ENCODE data around the gene IGFBP5.
A peak's percentile ranks its signal among the peaks of the same experiment; 100 is the strongest.

Gene IGFBP5

GRCh38 chr2:216695401-216695821 lies at the start of gene IGFBP5:
IGFBP5 (minus strand) TSS chr2:216695549; CDS start chr2:216694775, 774 bp downstream.
- Mint-ChIP-seq H3K36me3 (no peaks in the 10 kb centered on the region), H3K4me3 (peak within 1 kb of the TSS; percentile 73), H3K9me3 (no peaks in the 10 kb centered on the region), H3K4me1 (peaks cover 25% of the 10 kb centered on the region), H3K27ac (no peak within 1 kb of the TSS)
- ATAC-seq (no peak), DNase-seq (ENCODE audit: low spot score in 2 of 2) (no peak)

- H3K4me1 Mint-ChIP-seq, result no peaks in the 10 kb centered on the region
- DNase-seq (ENCODE audit: low spot score in 2 of 2) (no peak), ATAC-seq (no peak)
- H3K36me3 Mint-ChIP-seq, result no peaks in the 10 kb centered on the region
- no peak overlapping the region for H3K27ac Mint-ChIP-seq
- no peaks in the 10 kb centered on the region for H3K9me3 Mint-ChIP-seq
- H3K4me3 Mint-ChIP-seq, result no peak overlapping the region
Observed at GRCh38 chr2:216743781-216744180, 48.4 kb upstream of the IGFBP5 start.

GRCh38 chr2:216742411-216742810 lies 47.1 kb upstream of the IGFBP5 start:
- ATAC-seq, result no peak
- Mint-ChIP-seq H3K27ac (no peak overlapping the region), H3K4me1 (no peaks in the 10 kb centered on the region)

GRCh38 chr2:216741223-216741593 lies 45.9 kb upstream of the IGFBP5 start:
- no peak for ATAC-seq
- Mint-ChIP-seq H3K27ac (no peak overlapping the region), H3K36me3 (no peaks in the 10 kb centered on the region), H3K4me3 (no peak overlapping the region), H3K4me1 (no peaks in the 10 kb centered on the region), H3K9me3 (no peaks in the 10 kb centered on the region)
- DNase-seq (ENCODE audit: low spot score in 2 of 2), result no peak

More at GRCh38 chr2:216742411-216742810, 47.1 kb upstream of the IGFBP5 start:
- Mint-ChIP-seq H3K36me3 (no peaks in the 10 kb centered on the region), H3K9me3 (no peaks in the 10 kb centered on the region), H3K4me3 (no peak overlapping the region)
- DNase-seq (ENCODE audit: low spot score in 2 of 2), result no peak

GRCh38 chr2:216740557-216741222 lies 45.3 kb upstream of the IGFBP5 start:
- ATAC-seq, result no peak

GRCh38 chr2:216739035-216739434 lies 43.7 kb upstream of the IGFBP5 start:
- H3K4me1 Mint-ChIP-seq, result no peaks in the 10 kb centered on the region
- H3K4me3 Mint-ChIP-seq, result no peak overlapping the region
- no peaks in the 10 kb centered on the region for H3K9me3 Mint-ChIP-seq
- H3K27ac Mint-ChIP-seq, result no peak overlapping the region
- no peak for ATAC-seq
- DNase-seq (ENCODE audit: low spot score in 2 of 2), result no peak
- no peaks in the 10 kb centered on the region for H3K36me3 Mint-ChIP-seq

More at GRCh38 chr2:216740557-216741222, 45.3 kb upstream of the IGFBP5 start:
- Mint-ChIP-seq H3K4me3 (no peak overlapping the region), H3K27ac (no peak overlapping the region), H3K4me1 (no peaks in the 10 kb centered on the region), H3K36me3 (no peaks in the 10 kb centered on the region), H3K9me3 (no peaks in the 10 kb centered on the region)
- no peak for DNase-seq (ENCODE audit: low spot score in 2 of 2)

- Mint-ChIP-seq H3K27ac (no peak overlapping the region), H3K4me1 (no peaks in the 10 kb centered on the region), H3K4me3 (no peak overlapping the region), H3K9me3 (no peaks in the 10 kb centered on the region), H3K36me3 (no peaks in the 10 kb centered on the region)
- no peak for ATAC-seq
- DNase-seq (ENCODE audit: low spot score in 2 of 2), result no peak
Observed at GRCh38 chr2:216737676-216738075, 42.3 kb upstream of the IGFBP5 start.

GRCh38 chr2:216736326-216736725 lies 41.0 kb upstream of the IGFBP5 start:
- Mint-ChIP-seq H3K4me3 (no peak overlapping the region), H3K4me1 (no peaks in the 10 kb centered on the region), H3K27ac (no peak overlapping the region), H3K36me3 (no peaks in the 10 kb centered on the region), H3K9me3 (no peaks in the 10 kb centered on the region)
- ATAC-seq (no peak), DNase-seq (ENCODE audit: low spot score in 2 of 2) (no peak)

- H3K36me3 Mint-ChIP-seq, result no peaks in the 10 kb centered on the region
- H3K4me1 Mint-ChIP-seq, result no peaks in the 10 kb centered on the region
- no peak for ATAC-seq
- no peak overlapping the region for H3K4me3 Mint-ChIP-seq
- no peaks in the 10 kb centered on the region for H3K9me3 Mint-ChIP-seq
- no peak overlapping the region for H3K27ac Mint-ChIP-seq
- DNase-seq (ENCODE audit: low spot score in 2 of 2), result no peak
Observed at GRCh38 chr2:216735668-216736067, 40.3 kb upstream of the IGFBP5 start.

GRCh38 chr2:216735086-216735485 lies 39.7 kb upstream of the IGFBP5 start:
- H3K9me3 Mint-ChIP-seq, result no peaks in the 10 kb centered on the region
- H3K4me1 Mint-ChIP-seq, result no peaks in the 10 kb centered on the region
- H3K27ac Mint-ChIP-seq, result no peak overlapping the region
- H3K4me3 Mint-ChIP-seq, result no peak overlapping the region
- no peak for DNase-seq (ENCODE audit: low spot score in 2 of 2)
- no peak for ATAC-seq
- H3K36me3 Mint-ChIP-seq, result no peaks in the 10 kb centered on the region

GRCh38 chr2:216733046-216733445 lies 37.7 kb upstream of the IGFBP5 start:
- Mint-ChIP-seq H3K9me3 (no peaks in the 10 kb centered on the region), H3K36me3 (no peaks in the 10 kb centered on the region), H3K27ac (no peak overlapping the region), H3K4me3 (no peak overlapping the region), H3K4me1 (no peaks in the 10 kb centered on the region)
- no peak for DNase-seq (ENCODE audit: low spot score in 2 of 2)
- no peak for ATAC-seq

- H3K9me3 Mint-ChIP-seq, result no peaks in the 10 kb centered on the region
- no peak for ATAC-seq
- H3K36me3 Mint-ChIP-seq, result no peaks in the 10 kb centered on the region
Observed at GRCh38 chr2:216732334-216732733, 37.0 kb upstream of the IGFBP5 start.

GRCh38 chr2:216731465-216731864 lies 36.1 kb upstream of the IGFBP5 start:
- no peak for DNase-seq (ENCODE audit: low spot score in 2 of 2)
- Mint-ChIP-seq H3K27ac (no peak overlapping the region), H3K9me3 (no peaks in the 10 kb centered on the region), H3K4me1 (no peaks in the 10 kb centered on the region), H3K36me3 (no peaks in the 10 kb centered on the region), H3K4me3 (no peak overlapping the region)
- ATAC-seq, result no peak

More at GRCh38 chr2:216732334-216732733, 37.0 kb upstream of the IGFBP5 start:
- Mint-ChIP-seq H3K4me1 (no peaks in the 10 kb centered on the region), H3K27ac (no peak overlapping the region), H3K4me3 (no peak overlapping the region)
- DNase-seq (ENCODE audit: low spot score in 2 of 2), result no peak

- H3K36me3 Mint-ChIP-seq, result no peaks in the 10 kb centered on the region
- H3K4me3 Mint-ChIP-seq, result no peak overlapping the region
- H3K9me3 Mint-ChIP-seq, result no peaks in the 10 kb centered on the region
- no peak for DNase-seq (ENCODE audit: low spot score in 2 of 2)
- H3K27ac Mint-ChIP-seq, result no peak overlapping the region
- peak; percentile 9 for ATAC-seq
- no peaks in the 10 kb centered on the region for H3K4me1 Mint-ChIP-seq
Observed at GRCh38 chr2:216730871-216731270, 35.5 kb upstream of the IGFBP5 start.

- DNase-seq (ENCODE audit: low spot score in 2 of 2) (no peak), ATAC-seq (peak; percentile 25)
- H3K9me3 Mint-ChIP-seq, result no peaks in the 10 kb centered on the region
- no peak overlapping the region for H3K27ac Mint-ChIP-seq
- no peak overlapping the region for H3K4me3 Mint-ChIP-seq
- no peaks in the 10 kb centered on the region for H3K4me1 Mint-ChIP-seq
- no peaks in the 10 kb centered on the region for H3K36me3 Mint-ChIP-seq
Observed at GRCh38 chr2:216727346-216728122, 32.2 kb upstream of the IGFBP5 start.

- no peak for ATAC-seq
- no peak overlapping the region for H3K27ac Mint-ChIP-seq
Observed at GRCh38 chr2:216724190-216724589, 28.8 kb upstream of the IGFBP5 start.

More at GRCh38 chr2:216724190-216724589, 28.8 kb upstream of the IGFBP5 start:
- DNase-seq (ENCODE audit: low spot score in 2 of 2), result no peak
- Mint-ChIP-seq H3K4me3 (no peak overlapping the region), H3K4me1 (no peaks in the 10 kb centered on the region), H3K36me3 (no peaks in the 10 kb centered on the region), H3K9me3 (no peaks in the 10 kb centered on the region)

All from stimulated activated effector memory CD8-positive, alpha-beta T cell treated with anti-CD3 and anti-CD28 coated beads, Interleukin-12 subunit alpha, Interleukin-12 subunit beta, amount 100 ng/mL, for 72 hours (primary cell).